22Rv1 (cell line): ENCODE measurements around the gene ACSM4.
"Not testable (repeated sequence)": the region's sequence is repeated elsewhere in the genome, so short reads cannot be mapped to it uniquely, and the experiment has no call there.

Experiments used
- ZFX ChIP-seq: fragments of 450-650 bp; IDR thresholded peaks from 2 replicates; pipeline ENCODE4 v1.6.1; 2017; ENCODE audit warnings: antibody characterized with exemption, borderline replicate concordance
- TF ChIP-seq, protein P1 (sequence below): fragments of 450-650 bp; IDR thresholded peaks from 2 replicates; pipeline ENCODE4 v1.5.1; 2017; ENCODE audit warnings: mild to moderate bottlenecking

DNA sequence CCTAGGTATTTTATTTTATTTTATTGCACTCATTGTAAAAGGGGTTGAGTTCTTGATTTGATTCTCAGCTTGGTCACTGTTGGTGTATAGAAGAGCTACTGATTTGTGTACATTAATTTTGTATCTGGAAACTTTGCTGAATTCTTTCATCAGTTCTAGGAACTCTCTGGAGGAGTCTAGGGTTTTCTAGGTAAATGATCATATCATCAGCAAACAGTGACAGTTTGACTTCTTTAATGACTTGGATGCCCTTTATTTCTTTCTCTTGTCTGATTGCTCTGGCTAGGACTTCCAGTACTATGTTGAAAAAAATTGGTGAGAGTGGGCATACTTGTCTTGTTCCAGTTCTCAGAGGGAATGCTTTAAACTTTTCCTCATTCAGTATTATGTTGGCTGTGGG lies 28.4 kb upstream of the ACSM4 start:
- TF ChIP-seq, protein P1, sequence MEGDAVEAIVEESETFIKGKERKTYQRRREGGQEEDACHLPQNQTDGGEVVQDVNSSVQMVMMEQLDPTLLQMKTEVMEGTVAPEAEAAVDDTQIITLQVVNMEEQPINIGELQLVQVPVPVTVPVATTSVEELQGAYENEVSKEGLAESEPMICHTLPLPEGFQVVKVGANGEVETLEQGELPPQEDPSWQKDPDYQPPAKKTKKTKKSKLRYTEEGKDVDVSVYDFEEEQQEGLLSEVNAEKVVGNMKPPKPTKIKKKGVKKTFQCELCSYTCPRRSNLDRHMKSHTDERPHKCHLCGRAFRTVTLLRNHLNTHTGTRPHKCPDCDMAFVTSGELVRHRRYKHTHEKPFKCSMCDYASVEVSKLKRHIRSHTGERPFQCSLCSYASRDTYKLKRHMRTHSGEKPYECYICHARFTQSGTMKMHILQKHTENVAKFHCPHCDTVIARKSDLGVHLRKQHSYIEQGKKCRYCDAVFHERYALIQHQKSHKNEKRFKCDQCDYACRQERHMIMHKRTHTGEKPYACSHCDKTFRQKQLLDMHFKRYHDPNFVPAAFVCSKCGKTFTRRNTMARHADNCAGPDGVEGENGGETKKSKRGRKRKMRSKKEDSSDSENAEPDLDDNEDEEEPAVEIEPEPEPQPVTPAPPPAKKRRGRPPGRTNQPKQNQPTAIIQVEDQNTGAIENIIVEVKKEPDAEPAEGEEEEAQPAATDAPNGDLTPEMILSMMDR = not testable (repeated sequence)
- not testable (repeated sequence) for TF ChIP-seq ZFX
